Measurements from ENCODE around the gene CARMIL1.

Gene CARMIL1

DNA sequence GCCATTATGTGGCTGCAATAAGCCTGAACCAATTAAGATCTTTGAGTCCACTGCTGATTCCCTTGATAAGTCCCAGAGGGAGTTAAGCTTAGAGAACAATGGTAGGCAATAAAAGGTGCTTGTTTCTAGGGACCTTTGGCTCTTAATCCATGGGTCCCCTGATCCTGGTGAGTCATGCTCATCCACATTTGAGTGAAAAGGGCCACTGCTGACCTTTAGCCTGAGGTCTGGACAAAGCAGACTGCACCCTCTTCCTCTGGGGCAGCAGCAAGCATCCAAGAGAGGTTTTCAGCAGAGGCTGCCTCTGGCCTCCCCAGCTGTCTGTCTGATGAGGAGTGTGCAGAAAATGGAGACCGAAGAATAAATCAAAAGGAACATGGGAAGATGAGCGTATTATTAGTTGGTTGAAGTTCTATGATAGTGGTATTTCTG lies 356.7 kb downstream of the CARMIL1 start:
- DNase-seq = no peak

DNA sequence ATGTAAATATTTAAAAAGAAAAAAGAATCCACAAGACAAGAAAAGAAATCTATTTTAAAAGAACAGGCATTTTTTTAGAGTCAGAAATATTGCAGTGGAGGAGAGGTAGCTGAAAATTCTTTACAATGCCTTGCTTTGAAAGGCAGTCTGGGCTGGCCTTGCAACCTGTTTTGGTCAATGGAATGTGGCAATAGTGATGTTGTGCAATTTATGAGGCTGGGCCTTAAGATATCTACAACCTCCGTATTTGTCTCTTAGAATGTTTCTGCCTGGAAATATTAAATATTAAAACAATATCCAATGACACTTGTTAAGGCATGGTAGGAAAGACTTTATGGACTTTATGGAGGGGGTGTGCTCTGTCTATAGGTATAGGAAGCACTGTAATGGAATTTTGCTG lies 358.0 kb downstream of the CARMIL1 start:
- no peak for DNase-seq

DNA sequence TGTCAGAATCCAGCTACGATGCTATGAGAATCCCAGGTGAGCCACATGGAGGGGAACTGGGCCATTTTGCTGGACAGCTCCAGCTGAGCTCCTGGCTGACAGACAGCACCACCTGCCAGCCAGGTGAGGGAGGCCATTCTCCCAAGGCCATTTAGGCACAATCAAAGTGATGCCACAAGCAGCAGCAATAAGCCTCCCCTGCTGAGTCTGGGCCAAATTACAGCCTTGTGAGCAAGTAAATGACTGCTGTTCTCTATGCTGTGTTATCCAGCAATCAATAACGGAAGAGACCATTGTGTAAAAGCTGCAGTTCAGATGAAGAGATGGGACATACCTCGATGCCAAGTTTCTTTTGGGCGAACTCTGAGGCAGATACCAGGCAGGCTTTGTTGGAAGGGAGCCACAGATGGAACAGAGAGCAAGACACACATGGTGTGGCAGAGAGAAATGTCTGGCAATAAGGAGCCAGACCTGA lies 358.8 kb downstream of the CARMIL1 start:
- DNase-seq = no peak

DNA sequence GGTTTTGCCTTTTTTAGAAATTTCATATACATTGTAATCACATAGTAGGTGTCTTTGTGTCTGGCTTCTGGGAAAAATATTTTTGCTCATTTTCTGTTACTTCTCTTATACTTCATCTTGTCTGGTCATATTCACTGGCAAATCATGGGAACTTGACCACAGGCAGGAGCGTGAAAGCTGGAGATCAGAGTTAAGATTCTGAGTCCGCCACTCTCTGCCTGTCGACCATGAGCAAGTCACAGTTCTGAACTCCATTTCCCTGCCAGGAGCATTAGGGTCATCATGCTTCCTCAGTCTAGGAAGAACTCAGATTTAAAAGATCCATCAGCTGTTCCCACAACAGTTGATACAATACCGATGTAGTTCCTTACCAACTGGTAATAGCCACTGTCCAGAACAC lies 360.5 kb downstream of the CARMIL1 start:
- DNase-seq = no peak

DNA sequence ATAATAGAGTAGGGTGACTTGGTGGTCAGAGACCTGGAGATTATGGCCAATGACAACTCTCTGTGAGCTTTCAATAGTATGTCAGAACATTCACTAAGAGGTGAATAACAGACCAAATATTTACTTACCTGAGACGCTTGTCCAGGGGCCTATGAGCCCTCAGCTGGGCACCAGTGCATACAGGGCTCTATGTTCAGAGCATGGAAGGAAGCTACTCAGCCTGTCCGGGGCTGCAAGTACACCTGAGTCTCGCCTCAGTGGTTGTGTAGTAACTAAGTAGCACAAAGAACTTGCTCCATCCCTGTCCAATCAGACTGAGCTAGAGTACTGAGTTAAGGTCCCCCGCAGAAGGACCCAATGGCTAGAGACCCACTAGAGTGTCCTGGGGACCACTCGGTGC lies 361.3 kb downstream of the CARMIL1 start:
- no peak for DNase-seq

DNA sequence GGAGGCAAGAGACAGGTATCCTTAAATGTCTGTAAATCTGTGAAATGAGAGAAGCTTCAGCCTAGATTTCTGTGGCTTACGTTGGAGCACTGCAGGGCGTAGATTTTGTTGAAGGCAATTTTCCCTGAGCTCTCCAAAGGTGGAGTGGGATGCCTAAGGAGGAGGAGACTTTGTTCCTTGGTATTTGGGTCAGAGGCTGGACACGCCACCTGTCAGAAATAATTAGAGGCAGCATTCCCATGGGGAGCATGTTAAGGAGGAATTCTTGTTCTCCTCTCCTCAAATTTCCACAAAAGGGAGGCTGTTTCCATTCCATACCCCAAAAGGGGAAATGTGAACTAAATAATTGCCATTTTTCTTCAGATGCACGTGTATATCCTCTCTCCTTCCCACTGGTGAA lies 361.7 kb downstream of the CARMIL1 start:
- DNase-seq = no peak

DNA sequence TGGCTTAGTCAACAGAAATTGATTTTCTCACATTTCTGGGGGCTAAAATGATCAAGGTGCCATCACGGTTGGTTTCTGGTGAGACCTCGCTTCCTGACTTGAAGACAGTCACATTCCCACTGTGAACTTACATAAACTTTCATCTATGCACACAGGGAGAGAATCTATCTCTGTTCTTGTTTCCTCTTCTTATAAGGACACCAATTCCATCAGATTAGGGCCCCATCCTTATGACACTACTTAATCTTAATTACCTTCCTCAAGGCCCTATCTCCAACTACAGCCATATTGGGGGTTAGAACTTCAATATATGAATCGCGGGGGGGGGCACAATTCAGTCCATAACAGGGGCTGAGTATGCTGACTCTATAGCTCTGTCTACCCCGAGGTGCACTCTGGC lies 362.2 kb downstream of the CARMIL1 start:
- no peak for DNase-seq

DNA sequence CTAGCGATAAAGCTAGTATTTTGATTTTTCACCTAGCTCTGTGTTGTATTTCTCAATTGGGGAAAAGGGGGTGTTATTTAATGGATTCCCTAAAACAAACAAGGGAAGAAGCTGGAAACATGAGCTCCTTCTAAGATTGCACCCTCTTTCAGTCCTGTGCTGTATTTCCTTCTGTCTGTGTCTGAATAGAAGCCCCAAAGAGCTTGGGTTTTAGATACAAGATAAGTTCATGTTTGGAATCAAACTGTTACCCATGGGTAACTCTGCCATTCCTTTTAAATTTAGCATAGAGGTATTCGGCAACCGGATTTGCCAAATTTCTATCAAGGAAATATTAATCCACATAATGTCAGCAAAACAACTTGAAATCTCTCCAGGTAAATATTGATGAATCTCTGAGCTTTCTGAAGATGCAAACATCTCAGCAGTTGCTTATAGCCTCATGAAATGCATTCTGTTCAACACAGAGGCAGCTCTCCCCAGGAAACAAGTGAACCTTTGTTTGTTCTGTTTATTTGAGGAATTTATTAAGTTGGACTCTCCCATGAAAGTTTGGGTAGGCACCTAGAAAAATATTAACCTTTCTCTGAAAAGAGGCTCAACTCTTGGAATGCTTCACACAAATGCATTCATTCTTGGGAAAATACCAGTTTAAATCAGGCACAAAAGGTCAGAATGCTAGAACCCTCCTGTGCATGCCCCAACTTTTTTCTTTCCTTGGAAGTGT lies 362.9 kb downstream of the CARMIL1 start:
- DNase-seq = no peak

DNA sequence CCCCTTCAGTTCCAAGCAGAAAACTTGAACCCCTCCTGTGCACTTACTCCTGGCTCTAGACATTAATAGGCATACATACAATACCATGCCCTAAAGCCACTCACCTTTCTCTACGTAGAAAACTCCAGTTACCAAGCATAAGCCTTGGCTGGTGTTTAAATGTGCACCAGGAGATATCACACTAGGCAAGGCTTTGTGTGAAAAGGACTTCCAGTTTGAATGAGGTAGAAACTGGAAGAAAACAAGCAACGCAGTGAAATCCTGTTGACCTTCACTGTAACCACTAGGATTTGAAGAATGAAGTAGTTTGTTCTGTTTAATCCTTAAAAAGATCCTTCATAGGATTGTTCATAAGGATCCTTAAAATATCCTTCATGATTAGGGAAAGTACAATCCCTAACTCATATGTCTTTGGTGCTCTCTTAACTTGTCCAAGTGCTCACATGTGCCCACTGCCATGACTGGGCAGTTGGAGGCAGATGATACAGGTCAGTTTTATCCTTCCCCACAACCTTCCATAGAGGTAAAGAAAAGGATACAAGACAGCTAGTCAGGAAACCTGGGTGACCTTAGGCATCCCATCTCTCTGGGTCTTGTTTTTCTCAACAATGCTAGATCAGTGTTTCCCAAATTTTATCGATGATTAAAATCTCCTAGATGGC lies 363.6 kb downstream of the CARMIL1 start:
- no peak for DNase-seq

DNA sequence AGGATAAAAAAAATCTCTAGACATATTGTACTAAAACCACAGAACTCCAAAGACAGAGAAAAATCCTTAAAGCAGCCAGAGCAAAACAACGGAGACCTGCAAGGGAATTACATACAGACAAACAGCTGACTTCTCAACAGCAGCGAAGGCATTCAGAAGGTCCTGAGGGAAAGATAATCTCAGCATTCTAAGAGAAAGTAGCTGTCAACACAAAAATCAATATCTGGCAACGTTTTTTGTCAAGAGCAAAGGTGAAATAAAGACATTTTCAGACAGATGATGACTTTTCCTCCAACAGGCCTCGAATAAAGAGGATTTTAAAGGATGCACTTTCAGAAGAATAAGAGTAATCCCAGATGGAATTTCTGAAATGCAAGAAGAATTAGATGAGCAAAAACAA lies 366.7 kb downstream of the CARMIL1 start:
- DNase-seq = no peak

DNA sequence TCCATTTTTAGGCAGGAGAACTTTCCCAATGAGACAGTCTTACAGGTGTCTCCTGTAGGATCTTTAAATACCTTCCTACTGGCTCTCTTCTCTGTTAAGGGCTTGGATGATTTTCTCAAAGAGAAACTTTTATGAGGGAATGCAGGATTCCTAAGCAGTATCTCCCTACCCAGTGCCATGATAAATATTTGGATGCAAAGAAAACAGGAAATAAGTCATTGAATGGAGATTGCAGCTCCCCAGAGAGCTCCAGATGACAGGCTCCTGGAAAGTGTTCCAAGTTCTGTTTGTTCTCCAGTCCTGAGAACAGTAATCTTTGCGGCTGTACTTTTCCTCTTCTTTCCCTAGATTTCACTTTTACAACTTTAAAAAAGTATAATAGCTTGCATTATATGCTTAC lies 370.4 kb downstream of the CARMIL1 start:
- no peak for DNase-seq

DNA sequence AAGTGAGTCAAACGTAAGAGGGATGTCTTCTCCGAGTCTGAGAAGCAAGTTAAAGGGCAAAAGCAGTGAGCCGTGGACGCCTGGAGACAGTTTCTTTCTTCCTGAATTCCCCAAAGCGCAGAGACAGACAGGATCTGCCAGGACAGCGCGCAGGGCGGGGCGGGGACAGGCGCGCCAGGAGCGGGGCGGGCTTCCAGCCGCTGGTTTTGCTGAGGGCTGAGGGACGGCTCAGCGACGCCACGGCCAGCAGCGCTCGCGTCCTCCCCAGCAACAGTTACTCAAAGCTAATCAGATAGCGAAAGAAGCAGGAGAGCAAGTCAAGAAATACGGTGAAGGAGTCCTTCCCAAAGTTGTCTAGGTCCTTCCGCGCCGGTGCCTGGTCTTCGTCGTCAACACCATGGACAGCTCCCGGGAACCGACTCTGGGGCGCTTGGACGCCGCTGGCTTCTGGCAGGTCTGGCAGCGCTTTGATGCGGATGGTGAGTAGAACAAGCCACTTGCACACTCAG lies 372.9 kb downstream of the CARMIL1 start, which contains the start of gene SCGN:
Gene SCGN (plus strand): TSS at position 209 of the 509 bp plus-strand sequence. CDS start 189 bp downstream, at position 398.
- peak; percentile 69 for DNase-seq

DNA sequence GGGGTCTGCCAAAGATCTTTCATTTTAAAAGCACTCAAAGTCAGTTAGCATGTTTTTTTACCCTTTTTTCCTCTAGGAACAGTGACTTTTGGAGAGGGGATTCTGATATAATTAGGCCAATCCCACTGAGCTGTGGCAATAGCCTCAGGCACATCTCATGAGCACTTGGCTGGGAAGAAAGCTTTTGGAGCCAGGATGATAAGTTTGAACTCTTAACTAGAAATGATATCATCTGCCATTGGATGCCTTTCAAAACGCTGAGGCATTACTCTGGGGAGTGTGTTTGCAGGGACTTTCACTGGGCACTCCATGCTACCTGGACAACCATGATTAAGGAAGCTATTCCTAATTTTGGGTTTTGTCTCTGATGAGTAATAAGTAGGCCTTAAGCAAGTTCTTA lies 376.5 kb downstream of the CARMIL1 start:
- DNase-seq = no peak

DNA sequence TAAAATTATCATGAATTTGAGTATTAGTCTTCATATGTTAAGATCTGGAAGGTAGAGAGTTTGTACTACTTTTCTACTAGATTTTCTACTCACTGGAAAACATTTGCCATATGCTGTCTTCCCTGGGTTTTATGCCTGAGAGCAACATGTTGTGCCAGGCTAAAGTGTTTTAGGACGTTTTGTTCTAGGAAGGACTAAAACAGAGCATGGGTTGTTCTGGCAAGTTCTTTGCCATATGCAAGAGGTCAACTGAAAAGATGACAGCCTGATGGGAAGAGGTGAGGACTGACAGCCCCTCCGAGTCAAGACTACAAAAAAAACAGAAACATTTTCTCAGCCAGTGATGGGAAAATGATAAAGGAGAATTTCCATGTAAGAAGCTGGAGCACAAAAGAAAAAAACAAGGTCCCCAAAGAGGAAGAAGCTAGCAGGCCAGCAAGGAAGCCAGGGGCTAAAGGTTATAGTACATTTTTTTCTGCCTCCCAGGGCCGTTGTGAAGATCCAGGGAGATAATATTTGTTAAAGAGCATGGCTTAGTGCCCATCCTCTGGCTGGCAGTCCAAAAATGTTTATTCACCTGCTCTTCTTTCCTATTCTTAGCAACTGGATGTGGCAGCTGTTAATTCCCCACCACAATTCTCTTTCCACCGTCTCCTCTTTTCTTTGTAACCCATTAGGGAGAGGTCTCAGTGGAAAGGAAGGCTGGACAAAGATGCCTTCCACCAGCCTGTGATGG lies 380.6 kb downstream of the CARMIL1 start:
- DNase-seq = no peak

DNA sequence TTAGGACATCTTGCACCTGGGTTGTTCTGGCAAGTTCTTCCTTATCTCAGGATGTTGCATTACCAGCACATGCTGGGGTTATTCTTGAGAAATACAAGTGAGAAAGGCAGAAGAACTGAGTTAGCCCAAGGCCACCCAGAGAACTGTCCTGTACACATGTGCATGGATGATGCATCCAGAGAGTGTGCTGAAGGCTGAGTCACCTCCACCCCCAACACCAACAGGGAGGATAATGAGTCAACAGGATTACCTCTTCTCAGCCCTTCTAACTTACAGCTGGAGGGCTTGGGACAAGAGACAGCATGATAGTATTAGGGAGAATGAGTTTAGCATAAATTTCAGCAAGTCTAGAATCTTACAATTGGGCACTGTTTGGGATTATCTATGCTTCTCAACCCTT lies 381.3 kb downstream of the CARMIL1 start:
- DNase-seq = no peak

DNA sequence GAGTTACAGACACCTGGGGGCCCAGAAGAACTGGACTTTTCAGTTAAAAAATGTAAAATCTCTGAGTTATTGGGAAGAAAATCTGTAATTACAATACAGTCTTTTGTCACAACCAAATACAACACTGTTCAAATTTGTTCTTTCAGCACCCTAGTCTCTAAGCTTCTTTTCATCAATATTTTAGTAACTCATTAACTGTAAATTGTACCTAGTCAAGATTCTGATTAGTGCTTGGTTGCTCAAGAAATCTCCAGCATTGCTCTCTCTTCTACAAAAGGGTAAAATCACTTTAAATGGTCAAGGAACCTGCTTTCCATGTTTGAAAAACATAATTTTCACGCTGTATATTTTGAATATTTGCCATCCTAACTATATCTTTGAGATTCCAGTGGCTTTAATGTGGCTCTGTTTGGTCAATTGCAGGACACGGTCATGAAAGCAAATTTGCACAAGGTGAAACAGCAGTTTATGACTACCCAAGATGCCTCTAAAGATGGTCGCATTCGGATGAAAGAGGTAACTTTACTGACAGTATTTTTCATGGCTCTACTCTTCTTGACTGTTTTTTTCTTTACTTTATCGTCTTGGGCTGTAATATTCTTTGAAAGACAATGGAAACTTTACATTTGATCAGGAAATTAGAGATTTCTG lies 382.1 kb downstream of the CARMIL1 start:
- no peak for DNase-seq

DNA sequence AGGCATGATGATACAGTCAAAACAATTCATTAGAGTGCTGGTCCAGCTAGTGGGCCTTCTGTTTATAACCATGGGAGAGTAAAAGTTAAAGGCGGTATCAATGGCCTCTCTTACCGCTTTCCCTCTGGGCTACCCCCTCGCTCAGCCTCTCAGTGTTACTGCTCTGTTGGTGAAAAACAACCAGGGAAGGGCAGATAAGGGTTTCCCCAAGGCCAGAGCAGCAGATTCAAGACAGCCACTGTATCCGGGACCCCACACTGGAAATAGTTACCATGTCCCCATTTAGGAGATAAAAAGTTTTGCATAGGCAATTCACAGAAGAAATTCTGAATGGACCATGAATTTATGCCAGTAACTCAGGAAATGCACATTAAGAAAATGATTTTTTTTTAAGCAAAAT lies 386.3 kb downstream of the CARMIL1 start:
- no peak for DNase-seq

DNA sequence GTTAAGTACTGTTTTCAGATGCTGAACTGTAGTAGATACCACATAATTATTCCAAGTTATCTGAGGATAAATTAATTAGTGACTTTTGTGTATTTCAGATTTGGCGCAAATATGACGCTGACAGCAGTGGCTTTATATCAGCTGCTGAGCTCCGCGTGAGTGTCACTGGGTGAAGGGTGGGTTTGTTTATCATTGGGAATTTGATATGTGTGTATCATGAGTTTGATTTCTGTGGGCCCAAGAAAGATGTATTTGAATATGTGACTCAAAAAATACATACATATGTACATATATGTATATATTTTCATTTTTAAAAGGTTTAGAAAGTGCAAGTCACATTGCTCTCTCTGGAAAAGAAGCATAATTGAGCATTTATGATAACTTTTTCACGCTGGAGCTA lies 390.2 kb downstream of the CARMIL1 start:
- no peak for DNase-seq
